HEK293T (cell line): ENCODE results near the gene BACH2.
"Not testable (repeated sequence)": the region's sequence is repeated elsewhere in the genome, so short reads cannot be mapped to it uniquely, and the experiment has no call there.

ENCODE experiments used
- CTCF ChIA-PET: fragments of 350-600 bp; formaldehyde crosslinking; extraction: SDS; loops from one replicate; lab custom pipeline; 2021; ENCODE audit warnings: antibody characterized with exemption, inconsistent platforms; lab: Yijun Ruan, JAX
- POLR2A ChIA-PET: fragments of 350-600 bp; formaldehyde crosslinking; extraction: SDS; loops from one replicate; lab custom pipeline; 2020; ENCODE audit warnings: antibody characterized with exemption, inconsistent platforms; lab: Yijun Ruan, JAX
- DNase-seq: peaks from one replicate; pipeline ENCODE4 v3.0.0; 2012; ENCODE audit warnings: mixed read lengths; ENCODE audit errors: extremely low spot score
- ARNT ChIP-seq: fragments of 450-650 bp; IDR thresholded peaks from 2 replicates; pipeline ENCODE4 v1.6.1; 2017; ENCODE audit warnings: mild to moderate bottlenecking
- BHLHE40 ChIP-seq: fragments of 450-650 bp; IDR thresholded peaks from 2 replicates; pipeline ENCODE4 v1.6.1; 2016; ENCODE audit warnings: mild to moderate bottlenecking, moderate library complexity, borderline replicate concordance
- CTBP1 ChIP-seq: fragments of 450-650 bp; IDR thresholded peaks from 2 replicates; pipeline ENCODE4 v1.6.1; 2016; ENCODE audit warnings: borderline replicate concordance
- ELF4 ChIP-seq: fragments of 450-650 bp; IDR thresholded peaks from 2 replicates; pipeline ENCODE4 v1.6.1; 2017; ENCODE audit warnings: antibody characterized with exemption
- FOXA1 ChIP-seq: fragments of 450-650 bp; IDR thresholded peaks from 2 replicates; pipeline ENCODE4 v1.6.1; 2016; ENCODE audit warnings: mild to moderate bottlenecking
- FOXK2 ChIP-seq: fragments of 450-650 bp; IDR thresholded peaks from 2 replicates; pipeline ENCODE4 v1.6.1; 2016; ENCODE audit warnings: mild to moderate bottlenecking
- FOXM1 ChIP-seq: fragments of 450-650 bp; IDR thresholded peaks from 2 replicates; pipeline ENCODE4 v1.6.1; 2017; ENCODE audit warnings: mild to moderate bottlenecking, borderline replicate concordance
- HDGF ChIP-seq: fragments of 450-650 bp; IDR thresholded peaks from 2 replicates; pipeline ENCODE4 v1.6.1; 2017; ENCODE audit warnings: antibody characterized with exemption, borderline replicate concordance
- L3MBTL2 ChIP-seq: fragments of 450-650 bp; conservative IDR thresholded peaks from 2 replicates; pipeline ENCODE4 v1.6.1; 2016; ENCODE audit warnings: mild to moderate bottlenecking
- LEF1 ChIP-seq: fragments of 450-650 bp; IDR thresholded peaks from 2 replicates; pipeline ENCODE4 v1.6.1; 2017; ENCODE audit warnings: mild to moderate bottlenecking, borderline replicate concordance
- NFRKB ChIP-seq: fragments of 450-650 bp; IDR thresholded peaks from 2 replicates; pipeline ENCODE4 v1.6.1; 2016; ENCODE audit warnings: mild to moderate bottlenecking, moderate library complexity
- SP1 ChIP-seq: fragments of 450-650 bp; IDR thresholded peaks from 2 replicates; pipeline ENCODE4 v1.6.1; 2017
- SUZ12 ChIP-seq: fragments of 450-650 bp; IDR thresholded peaks from 2 replicates; pipeline ENCODE4 v1.6.1; 2016; ENCODE audit warnings: mild to moderate bottlenecking
- TARDBP ChIP-seq: fragments of 450-650 bp; IDR thresholded peaks from 2 replicates; pipeline ENCODE4 v1.6.1; 2016
- ZNF384 ChIP-seq: fragments of 450-650 bp; IDR thresholded peaks from 2 replicates; pipeline ENCODE4 v1.6.1; 2016
- TF ChIP-seq, protein P1 (sequence below): fragments of 450-650 bp; IDR thresholded peaks from 2 replicates; pipeline ENCODE4 v1.6.1; 2016

The BACH2 gene

GRCh38 chr6:90212274-90212673 lies 84.4 kb downstream of the BACH2 start:
- CTCF ChIA-PET = interaction anchor here (0.6 to 1.3 kb wide), 2 partner anchors 182 to 272 kb away, joined by 3 to 4 read pairs; no protein-coding TSS in a partner anchor
- POLR2A ChIA-PET = no interaction called here
- no peak for TF ChIP-seq NFRKB
- TF ChIP-seq FOXM1 = no peak
- no peak for TF ChIP-seq ELF4
- TF ChIP-seq BHLHE40 = no peak
- no peak for TF ChIP-seq ARNT
- no peak for TF ChIP-seq FOXA1
- TF ChIP-seq CTBP1 = no peak
- no peak for TF ChIP-seq SUZ12
- no peak for TF ChIP-seq ZNF384
- TF ChIP-seq L3MBTL2 = no peak
- TF ChIP-seq, protein P1, sequence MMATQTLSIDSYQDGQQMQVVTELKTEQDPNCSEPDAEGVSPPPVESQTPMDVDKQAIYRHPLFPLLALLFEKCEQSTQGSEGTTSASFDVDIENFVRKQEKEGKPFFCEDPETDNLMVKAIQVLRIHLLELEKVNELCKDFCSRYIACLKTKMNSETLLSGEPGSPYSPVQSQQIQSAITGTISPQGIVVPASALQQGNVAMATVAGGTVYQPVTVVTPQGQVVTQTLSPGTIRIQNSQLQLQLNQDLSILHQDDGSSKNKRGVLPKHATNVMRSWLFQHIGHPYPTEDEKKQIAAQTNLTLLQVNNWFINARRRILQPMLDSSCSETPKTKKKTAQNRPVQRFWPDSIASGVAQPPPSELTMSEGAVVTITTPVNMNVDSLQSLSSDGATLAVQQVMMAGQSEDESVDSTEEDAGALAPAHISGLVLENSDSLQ = no peak
- no peak for DNase-seq

- POLR2A ChIA-PET = no interaction called here
Observed at GRCh38 chr6:90209527-90209926, 87.1 kb downstream of the BACH2 start.

GRCh38 chr6:90208690-90209089 lies 88.0 kb downstream of the BACH2 start:
- CTCF ChIA-PET, POLR2A ChIA-PET: not testable (repeated sequence)

More at GRCh38 chr6:90209527-90209926, 87.1 kb downstream of the BACH2 start:
- TF ChIP-seq SUZ12 (no peak), NFRKB (no peak), TARDBP (no peak)
- CTCF ChIA-PET = no interaction called here
- no peak for DNase-seq

GRCh38 chr6:90204327-90205056 lies 92.2 kb downstream of the BACH2 start:
- DNase-seq = no peak
- CTCF ChIA-PET = interaction anchor here (0.6 to 1.4 kb wide), 2 partner anchors 10 to 28 kb away, joined by 3 to 5 read pairs; no protein-coding TSS in a partner anchor
- TF ChIP-seq TARDBP (no peak), SP1 (no peak), ELF4 (no peak), ZNF384 (no peak), FOXK2 (no peak), FOXA1 (no peak), HDGF (no peak), FOXM1 (no peak), SUZ12 (no peak), CTBP1 (no peak), NFRKB (no peak), BHLHE40 (no peak), L3MBTL2 (no peak), LEF1 (no peak), ARNT (no peak)
- TF ChIP-seq, protein P1 = no peak
- POLR2A ChIA-PET = interaction anchor here (1.1 kb wide), 1 partner anchor 13 kb away, joined by 5 read pairs; no protein-coding TSS in a partner anchor

More at GRCh38 chr6:90208690-90209089, 88.0 kb downstream of the BACH2 start:
- DNase-seq = not testable (repeated sequence)

- no peak for TF ChIP-seq BHLHE40
- TF ChIP-seq FOXK2 = no peak
- TF ChIP-seq SP1 = no peak
- TF ChIP-seq NFRKB = no peak
- CTCF ChIA-PET = interaction anchor here (0.6 to 1.4 kb wide), 2 partner anchors 9 to 29 kb away, joined by 3 to 5 read pairs; no protein-coding TSS in a partner anchor
- POLR2A ChIA-PET = interaction anchor here (1.1 kb wide), 1 partner anchor 13 kb away, joined by 5 read pairs; no protein-coding TSS in a partner anchor
- DNase-seq = no peak
Observed at GRCh38 chr6:90203672-90204071, 93.0 kb downstream of the BACH2 start.

GRCh38 chr6:90202156-90202555 lies 94.5 kb downstream of the BACH2 start:
- CTCF ChIA-PET = interaction anchor here (0.6 to 0.7 kb wide), 2 partner anchors 16 to 168 kb away, joined by 3 to 5 read pairs; no protein-coding TSS in a partner anchor

More at GRCh38 chr6:90202156-90202555, 94.5 kb downstream of the BACH2 start:
- TF ChIP-seq ELF4 (no peak), FOXK2 (no peak), ARNT (no peak), LEF1 (no peak), FOXM1 (no peak), CTBP1 (no peak), SUZ12 (no peak), HDGF (no peak), TARDBP (no peak), BHLHE40 (no peak), ZNF384 (no peak), FOXA1 (no peak), NFRKB (no peak), SP1 (no peak), L3MBTL2 (no peak)
- TF ChIP-seq, protein P1 = no peak
- POLR2A ChIA-PET = no interaction called here
- DNase-seq = no peak
